GM18526 (cell line): Measurements from ENCODE around the gene PRORP.

Source experiments
- POLR2A ChIP-seq: IDR thresholded peaks from 3 replicates; pipeline ENCODE4 v1.6.1; 2011; ENCODE audit not compliant: insufficient read length; ENCODE audit errors: extremely low read depth

The PRORP gene

DNA sequence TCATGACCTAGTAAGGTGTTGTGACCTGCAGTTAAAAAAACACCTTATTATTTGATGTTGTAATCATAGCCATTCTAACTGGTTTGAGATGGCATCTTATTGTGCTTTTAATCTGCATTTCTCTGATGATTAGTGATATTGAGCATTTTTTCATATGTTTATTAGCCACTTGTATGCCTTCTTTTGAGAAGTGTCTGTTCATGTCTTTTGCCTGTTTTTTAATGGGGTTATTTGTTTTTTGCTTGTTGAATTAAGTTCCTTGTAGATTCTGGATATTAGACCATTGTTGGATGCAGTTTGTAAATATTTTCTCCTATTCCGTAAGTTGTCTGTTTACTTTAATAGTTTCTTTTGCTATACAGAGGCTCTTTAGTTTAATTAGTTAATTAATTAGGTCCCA lies 41.0 kb downstream of the PRORP start:
- TF ChIP-seq POLR2A = no peak

DNA sequence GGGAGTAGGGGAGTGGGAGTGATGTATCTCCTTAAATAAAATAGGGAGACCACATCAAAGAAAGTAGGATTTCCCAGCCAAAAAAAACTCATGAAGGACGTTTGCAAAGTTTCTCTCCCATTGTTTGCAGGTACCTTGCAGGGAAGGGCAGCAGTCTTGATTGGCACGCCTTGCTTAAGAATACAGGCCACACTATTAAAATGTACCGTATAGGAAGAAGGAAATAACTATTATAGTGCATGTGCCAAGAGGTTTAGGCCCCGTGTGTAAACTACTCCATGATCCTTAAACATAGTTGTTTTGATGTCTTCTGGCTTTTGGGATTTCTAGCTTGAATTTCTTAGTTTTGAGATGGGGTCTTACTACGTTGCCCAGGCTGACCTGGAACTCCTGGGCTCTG lies 42.5 kb downstream of the PRORP start:
- no peak for TF ChIP-seq POLR2A

DNA sequence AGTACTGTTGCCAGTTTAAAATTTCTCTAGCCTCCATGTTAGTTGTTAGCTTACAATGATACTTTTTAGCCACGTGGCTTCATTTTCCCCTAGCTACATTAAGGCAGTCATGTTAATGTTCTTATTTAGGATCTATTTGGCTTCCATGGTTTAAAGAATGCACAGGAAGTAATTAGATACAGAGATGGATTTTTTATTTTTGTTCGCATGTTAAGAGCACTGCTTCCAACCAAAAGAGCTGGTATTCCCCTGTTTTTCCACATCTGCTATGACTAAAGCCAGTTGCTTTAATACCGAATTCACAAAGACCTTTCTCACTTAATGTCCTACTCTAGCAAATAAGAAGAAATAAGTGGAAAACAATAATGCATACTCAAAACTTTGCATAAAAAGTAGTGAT lies 45.1 kb downstream of the PRORP start:
- no peak for TF ChIP-seq POLR2A
